Type B pancreatic cell (in vitro differentiated cells): ENCODE measurements around the gene DNAJB8. TPM values are rescaled to one million over a fixed set of nuclear protein-coding genes. Genes with fewer than 3 reads are reported as not detected.

Source experiments
- DNase-seq: peaks from one replicate; pipeline ENCODE4 v3.0.0; 2021; ENCODE audit warnings: mixed read lengths; ENCODE audit not compliant: unreplicated experiment; ENCODE audit errors: extremely low spot score
- H3K27ac Mint-ChIP-seq: 2 replicates; pipeline ENCODE4 v1.8.0; 2021; ENCODE audit warnings: mild to moderate bottlenecking, mixed read lengths
- H3K27me3 Mint-ChIP-seq: 2 replicates; pipeline ENCODE4 v1.8.0; 2021; ENCODE audit warnings: mixed read lengths
- H3K36me3 Mint-ChIP-seq: 2 replicates; pipeline ENCODE4 v1.8.0; 2021; ENCODE audit warnings: mixed read lengths
- H3K4me1 Mint-ChIP-seq: one replicate; pipeline ENCODE4 v1.8.0; 2021; ENCODE audit warnings: mixed read lengths; ENCODE audit not compliant: unreplicated experiment
- H3K4me3 Mint-ChIP-seq: 2 replicates; pipeline ENCODE4 v1.8.0; 2021; ENCODE audit warnings: mild to moderate bottlenecking, mixed read lengths
- H3K9me3 Mint-ChIP-seq: 2 replicates; pipeline ENCODE4 v1.8.0; 2021; ENCODE audit warnings: mixed read lengths
- CTCF ChIP-seq: fragments of 200-600 bp; sonication (generic); conservative IDR thresholded peaks from 2 replicates; pipeline ENCODE4 v1.5.0; 2021; ENCODE audit warnings: antibody characterized with exemption, mild to moderate bottlenecking
- total RNA-seq: library from RNA; stranded (reverse); gene quantifications from 2 replicates; pipeline ENCODE4 v1.2.1, GENCODE V29; 2021; ENCODE audit warnings: low replicate concordance

DNAJB8 gene
- total RNA-seq, 1 donor from 2014 or later, result not detected

GRCh38 chr3:128421439-128421836, 45.3 kb downstream of the DNAJB8 start:
- H3K4me3 Mint-ChIP-seq, result no peak overlapping the region
- no peak for DNase-seq
- H3K27ac Mint-ChIP-seq, result no peak overlapping the region
- H3K27me3 Mint-ChIP-seq, result peaks cover 3% of the 10 kb centered on the region
- peaks cover 7% of the 10 kb centered on the region for H3K36me3 Mint-ChIP-seq
- H3K9me3 Mint-ChIP-seq, result peaks cover 7% of the 10 kb centered on the region
- H3K4me1 Mint-ChIP-seq, result peaks cover 38% of the 10 kb centered on the region
- TF ChIP-seq CTCF, result no peak

DNA sequence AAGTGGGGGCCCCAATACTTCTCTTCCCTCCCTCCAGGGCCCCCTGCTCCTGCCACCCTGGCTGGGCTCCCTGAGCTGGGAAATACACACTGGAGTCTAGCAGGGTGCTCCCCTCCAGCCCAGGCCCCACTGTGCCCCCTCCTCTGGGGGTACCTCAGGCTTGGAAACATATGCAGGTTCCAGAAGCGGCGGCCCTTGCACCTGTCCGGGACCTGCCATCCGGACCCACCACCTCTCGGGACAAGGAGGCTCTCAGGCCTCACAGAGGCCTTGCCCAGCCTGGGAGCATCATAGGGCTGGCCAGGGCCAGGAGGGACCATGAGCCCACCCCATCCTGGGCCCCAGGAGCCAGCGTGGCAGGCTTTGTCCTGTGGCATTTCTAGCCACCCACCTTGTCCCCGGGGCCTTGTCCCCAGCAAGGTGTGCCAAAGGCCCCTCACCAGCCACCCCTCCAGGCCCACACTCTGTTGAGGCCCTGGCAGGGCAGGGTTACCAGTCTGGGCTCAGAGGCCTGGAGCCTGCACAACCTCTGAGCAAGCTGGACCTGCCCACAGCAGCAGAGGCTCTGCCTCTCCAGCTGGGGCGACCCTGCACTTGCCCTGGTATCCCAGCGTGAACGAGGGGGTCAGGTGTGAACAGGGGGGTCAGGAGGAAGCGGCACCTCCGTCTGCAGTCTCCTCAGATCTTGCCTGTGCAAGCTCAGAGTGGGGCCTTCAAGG, 45.8 kb downstream of the DNAJB8 start:
- DNase-seq, result no peak
- Mint-ChIP-seq H3K4me3 (no peak overlapping the region), H3K27me3 (peaks cover 3% of the 10 kb centered on the region), H3K4me1 (peaks cover 38% of the 10 kb centered on the region), H3K9me3 (peaks cover 7% of the 10 kb centered on the region), H3K27ac (no peak overlapping the region), H3K36me3 (peaks cover 7% of the 10 kb centered on the region)
- no peak for TF ChIP-seq CTCF

DNA sequence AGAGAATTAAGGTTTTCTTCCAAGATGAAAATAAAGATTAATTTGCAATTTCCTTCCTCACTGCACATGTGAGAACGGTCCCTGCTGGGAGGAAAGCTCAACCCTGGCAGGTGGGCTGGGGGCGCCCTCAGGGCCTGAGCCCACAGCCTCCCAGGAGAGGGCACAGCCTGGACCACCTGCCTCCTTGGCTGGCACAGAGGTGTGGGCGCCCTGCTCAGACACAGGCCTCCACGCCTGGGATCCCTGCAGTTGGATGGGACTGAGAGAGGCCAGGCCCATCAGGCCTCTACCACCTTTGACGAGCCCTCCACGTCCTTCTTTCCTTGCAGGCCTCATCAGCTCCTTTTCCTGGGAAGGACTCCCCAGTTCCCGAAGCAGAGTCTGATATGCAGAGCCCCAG, 46.4 kb downstream of the DNAJB8 start:
- no peak for TF ChIP-seq CTCF
- Mint-ChIP-seq H3K4me1 (peaks cover 38% of the 10 kb centered on the region), H3K27me3 (peaks cover 3% of the 10 kb centered on the region)

GRCh38 chr3:128419311-128419710, 47.4 kb downstream of the DNAJB8 start:
- no peak for DNase-seq
- TF ChIP-seq CTCF, result no peak
- no peak overlapping the region for H3K27ac Mint-ChIP-seq
- H3K9me3 Mint-ChIP-seq, result peaks cover 7% of the 10 kb centered on the region
- H3K36me3 Mint-ChIP-seq, result peaks cover 7% of the 10 kb centered on the region
- H3K4me1 Mint-ChIP-seq, result peaks cover 34% of the 10 kb centered on the region
- H3K4me3 Mint-ChIP-seq, result no peak overlapping the region
- H3K27me3 Mint-ChIP-seq, result peaks cover 6% of the 10 kb centered on the region

More for the DNA sequence above, 46.4 kb downstream of the DNAJB8 start:
- H3K36me3 Mint-ChIP-seq, result peaks cover 7% of the 10 kb centered on the region
- no peak for DNase-seq
- H3K4me3 Mint-ChIP-seq, result no peak overlapping the region
- peaks cover 7% of the 10 kb centered on the region for H3K9me3 Mint-ChIP-seq
- no peak overlapping the region for H3K27ac Mint-ChIP-seq

DNA sequence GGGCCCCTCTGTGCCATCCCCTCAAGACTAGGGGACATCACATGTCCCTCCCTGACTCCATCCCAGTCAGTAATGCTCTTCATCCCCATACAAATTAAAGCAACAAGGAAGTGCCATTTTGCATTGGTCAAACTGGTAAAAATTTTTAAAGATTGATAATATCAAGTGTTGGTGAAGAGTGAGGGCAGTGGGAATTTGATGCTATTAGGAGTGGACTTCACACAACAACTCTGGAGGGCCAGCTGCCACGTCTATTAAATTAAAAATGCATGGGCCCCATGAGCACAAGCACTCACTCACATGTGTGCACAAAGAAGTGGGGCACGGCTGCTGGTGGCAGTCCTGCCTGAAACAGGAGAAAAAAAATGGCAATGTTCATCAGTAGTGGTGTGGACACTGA, 47.8 kb downstream of the DNAJB8 start:
- peaks cover 7% of the 10 kb centered on the region for H3K9me3 Mint-ChIP-seq
- H3K27me3 Mint-ChIP-seq, result peaks cover 6% of the 10 kb centered on the region
- DNase-seq, result no peak
- peaks cover 7% of the 10 kb centered on the region for H3K36me3 Mint-ChIP-seq
- no peak overlapping the region for H3K4me3 Mint-ChIP-seq
- peaks cover 33% of the 10 kb centered on the region for H3K4me1 Mint-ChIP-seq
- TF ChIP-seq CTCF, result no peak
- H3K27ac Mint-ChIP-seq, result no peak overlapping the region
